Thoracic aorta (tissue), 2 donors: ENCODE data around the gene IL15RA. TPM values are rescaled to one million over a fixed set of nuclear protein-coding genes. Genes with fewer than 3 reads are reported as not detected.
"Not testable (repeated sequence)": the region's sequence is repeated elsewhere in the genome, so short reads cannot be mapped to it uniquely, and the experiment has no call there.

Source experiments
- ATAC-seq: fragments of 150-250 bp; one replicate; pipeline ENCODE4 v1.8.0; 2017; ENCODE audit warnings: low read depth; ENCODE audit not compliant: insufficient number of reproducible peaks, low FRiP score
- DNase-seq: peaks from one replicate; pipeline ENCODE4 v3.0.0-alpha.2; 2020; ENCODE audit warnings: low spot score
- H3K27ac ChIP-seq, 2 donors: fragments of 200-600 bp; sonication (generic); 1 replicate in 1 of 2; 2 replicates in 1 of 2; pipeline ENCODE4 v1.5.1; 2016; ENCODE audit warnings: mild to moderate bottlenecking in 2 of 2, moderate library complexity in 2 of 2
- H3K27me3 ChIP-seq: fragments of 200-600 bp; sonication (generic); replicated peaks from 2 replicates; pipeline ENCODE4 v1.6.0; 2016; ENCODE audit warnings: mild to moderate bottlenecking; ENCODE audit not compliant: insufficient read depth
- H3K36me3 ChIP-seq: fragments of 200-600 bp; sonication (generic); one replicate; pipeline ENCODE4 v1.5.1; 2016
- H3K4me1 ChIP-seq, 2 donors: fragments of 200-600 bp; sonication (generic); 1 replicate in 1 of 2; 2 replicates in 1 of 2; pipeline versions ENCODE4 v1.5.1 to v1.6.0; 2016; ENCODE audit warnings: low read depth in 2 of 2, mild to moderate bottlenecking in 1 of 2; ENCODE audit not compliant: control insufficient read depth in 1 of 2
- H3K4me3 ChIP-seq: fragments of 200-600 bp; sonication (generic); 2 replicates; pipeline ENCODE4 v1.5.1; 2016; ENCODE audit warnings: mild to moderate bottlenecking
- H3K9me3 ChIP-seq: fragments of 200-600 bp; sonication (generic); 2 replicates; pipeline ENCODE4 v1.5.1; 2016
- CTCF ChIP-seq: fragments of 200-600 bp; sonication (generic); IDR thresholded peaks from one replicate; pipeline ENCODE4 v1.5.1; 2019; ENCODE audit warnings: antibody characterized with exemption
- total RNA-seq, 2 donors: library from RNA; depleted of rRNA; stranded (reverse); fragments of >200 nt; gene quantifications; one replicate each; pipeline versions ENCODE4 v1.1.0 to v1.2.3, GENCODE V29; 2016

Gene IL15RA
- total RNA-seq, 2 donors from 2014 or later = 34.4 to 44.1 TPM

DNA sequence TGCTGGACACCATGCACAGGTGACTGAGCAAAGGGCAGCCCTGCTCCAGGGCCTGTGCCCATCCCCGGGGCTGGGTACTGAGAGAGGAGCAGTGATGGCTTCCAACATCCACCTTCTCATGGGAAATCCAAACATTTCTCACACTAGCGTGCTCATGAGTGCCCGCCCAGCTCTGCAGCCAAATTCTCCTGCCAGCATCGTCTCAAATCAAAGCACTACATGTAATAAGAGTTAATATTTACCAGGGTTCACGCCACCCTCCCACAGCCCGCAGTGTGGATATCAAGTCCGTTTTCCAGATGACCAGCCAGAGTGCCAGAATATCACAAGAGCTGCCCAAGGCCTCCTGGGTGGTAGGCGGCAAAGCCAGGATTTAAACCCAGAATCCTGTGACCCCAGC is 12.1 kb downstream of the IL15RA start:
- ATAC-seq (no peak), DNase-seq (no peak)
- H3K36me3 ChIP-seq = no peaks in the 10 kb centered on the region
- H3K27ac ChIP-seq = no peak overlapping the region
- H3K4me1 ChIP-seq = no peaks in the 10 kb centered on the region
- no peak overlapping the region for H3K4me3 ChIP-seq
- TF ChIP-seq CTCF = no peak
- no peaks in the 10 kb centered on the region for H3K9me3 ChIP-seq
- H3K27me3 ChIP-seq = no peaks in the 10 kb centered on the region

- no peak for TF ChIP-seq CTCF
- Histone ChIP-seq H3K4me3 (no peak overlapping the region), H3K27ac (no peak overlapping the region), H3K4me1 (no peaks in the 10 kb centered on the region), H3K36me3 (no peaks in the 10 kb centered on the region), H3K27me3 (no peaks in the 10 kb centered on the region), H3K9me3 (no peaks in the 10 kb centered on the region)
- DNase-seq (no peak), ATAC-seq (no peak)
Observed at GRCh38 chr10:5964736-5965135, 12.6 kb downstream of the IL15RA start.

- no peak for TF ChIP-seq CTCF
- H3K36me3 ChIP-seq = no peaks in the 10 kb centered on the region
- no peak for DNase-seq
- H3K27ac ChIP-seq = no peak overlapping the region
- no peaks in the 10 kb centered on the region for H3K4me1 ChIP-seq
- no peak for ATAC-seq
- no peaks in the 10 kb centered on the region for H3K27me3 ChIP-seq
- H3K9me3 ChIP-seq = no peaks in the 10 kb centered on the region
- no peak overlapping the region for H3K4me3 ChIP-seq
Observed at GRCh38 chr10:5963591-5963990, 13.8 kb downstream of the IL15RA start.

GRCh38 chr10:5963071-5963470 is 14.3 kb downstream of the IL15RA start:
- TF ChIP-seq CTCF = no peak
- Histone ChIP-seq H3K9me3 (no peaks in the 10 kb centered on the region), H3K36me3 (no peaks in the 10 kb centered on the region), H3K27ac (no peak overlapping the region), H3K4me3 (no peak overlapping the region), H3K27me3 (no peaks in the 10 kb centered on the region), H3K4me1 (no peaks in the 10 kb centered on the region)
- DNase-seq (no peak), ATAC-seq (no peak)

- H3K27ac ChIP-seq, H3K4me1 ChIP-seq, H3K27me3 ChIP-seq, ATAC-seq, H3K4me3 ChIP-seq, H3K36me3 ChIP-seq, DNase-seq, H3K9me3 ChIP-seq: not testable (repeated sequence)
Observed at GRCh38 chr10:5962358-5962940, 14.9 kb downstream of the IL15RA start.
